Epidermal melanocyte (primary cell): ENCODE data around the gene TMPRSS7.

Source experiments
- DNase-seq: peaks from one replicate; pipeline ENCODE4 v3.0.0; 2011; ENCODE audit warnings: low spot score; ENCODE audit not compliant: insufficient read length

The TMPRSS7 gene

DNA sequence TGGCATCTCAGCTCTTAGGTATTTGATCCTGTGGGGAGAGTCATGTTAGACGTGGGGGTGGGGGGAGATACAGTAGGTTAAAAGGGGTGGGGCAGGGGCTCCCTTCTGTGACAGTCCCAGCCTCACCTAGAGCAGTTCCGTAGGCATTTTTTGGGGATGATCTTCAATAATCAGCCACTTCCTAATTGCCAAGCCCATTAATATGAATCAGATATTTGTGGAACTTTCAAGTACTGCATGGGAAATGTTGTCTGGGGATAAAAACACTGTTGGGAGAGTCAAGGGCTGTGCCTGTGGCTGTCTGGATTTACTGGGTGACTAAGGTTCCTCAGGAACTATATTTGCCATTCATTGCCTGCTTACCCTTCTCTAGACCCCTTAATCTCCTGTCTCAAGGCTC is 61.2 kb downstream of the TMPRSS7 start:
- no peak for DNase-seq

GRCh38 chr3:112096176-112096575 is 61.6 kb downstream of the TMPRSS7 start:
- DNase-seq = no peak

DNA sequence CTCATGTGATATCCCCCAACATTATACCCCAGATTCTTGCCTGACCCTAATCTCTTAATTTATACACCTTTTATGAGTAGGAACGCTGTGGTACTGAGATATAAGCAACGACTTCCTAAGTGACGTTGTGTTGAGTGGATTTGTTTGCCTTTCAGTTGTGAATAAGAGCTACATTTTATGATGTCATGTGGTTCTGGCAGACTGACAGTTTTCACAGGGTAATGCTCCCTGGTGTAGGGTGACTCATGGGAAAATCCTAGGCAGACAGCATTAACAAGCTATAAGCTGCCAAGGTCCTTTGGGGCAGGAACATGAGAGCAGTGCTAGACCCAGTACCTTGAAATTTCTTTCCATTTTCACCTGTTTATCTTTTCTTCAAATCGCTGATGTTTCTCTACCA is 62.8 kb downstream of the TMPRSS7 start:
- DNase-seq = peak; percentile 49

- no peak for DNase-seq
Measured at GRCh38 chr3:112101916-112102315, 67.4 kb downstream of the TMPRSS7 start.

DNA sequence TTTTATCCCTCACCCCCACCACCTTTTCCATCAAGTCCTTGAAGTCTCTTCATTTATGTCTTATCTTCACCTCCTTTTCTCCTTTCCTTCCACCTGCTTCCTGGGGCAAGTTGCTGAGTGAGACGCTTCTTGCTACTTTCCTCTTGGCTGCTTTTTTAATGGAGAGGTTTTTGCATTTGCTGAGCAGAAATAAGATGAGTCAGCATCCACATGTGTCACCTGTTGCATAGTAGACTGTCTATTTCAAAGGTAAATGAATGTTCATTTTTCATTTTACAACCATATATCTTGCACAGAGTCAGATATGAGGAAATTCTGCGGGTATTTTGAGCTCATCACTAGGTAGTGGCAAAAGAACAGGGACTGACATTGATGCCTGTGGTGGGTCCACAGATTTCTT is 70.2 kb downstream of the TMPRSS7 start:
- DNase-seq = no peak

GRCh38 chr3:112109322-112109721 is 74.8 kb downstream of the TMPRSS7 start:
- no peak for DNase-seq

DNA sequence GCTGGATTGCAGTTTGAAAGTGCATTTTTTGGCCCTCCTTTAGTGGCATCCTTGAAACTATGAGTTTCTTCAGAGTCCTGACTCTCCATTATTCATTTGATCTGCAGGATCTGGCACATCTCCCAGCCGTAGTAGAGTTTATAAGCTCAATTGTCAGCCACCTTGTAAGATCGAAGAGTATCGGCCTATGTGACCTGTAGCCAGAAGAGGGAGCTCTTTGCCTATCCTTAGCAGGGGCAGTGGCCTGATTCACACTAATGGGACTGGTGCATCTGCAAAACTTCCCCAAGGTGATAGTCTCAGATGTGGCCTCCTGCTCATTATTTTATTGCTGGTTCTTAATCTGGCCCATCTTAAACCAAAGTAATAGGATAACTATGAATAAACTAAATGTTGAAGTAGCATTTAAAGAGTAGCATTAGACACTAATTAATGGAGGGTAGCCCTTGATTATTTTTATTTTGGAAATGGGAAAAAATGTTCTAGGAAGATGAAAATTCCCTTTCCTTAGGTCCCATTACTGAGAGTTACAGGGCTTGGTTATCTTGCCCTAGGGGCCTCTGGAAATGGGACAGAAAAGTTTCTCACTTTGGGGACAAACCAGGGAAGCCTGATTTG is 77.4 kb downstream of the TMPRSS7 start:
- DNase-seq = peak; percentile 64

- DNase-seq = no peak
Measured at GRCh38 chr3:112114576-112115160, 80.1 kb downstream of the TMPRSS7 start.

DNA sequence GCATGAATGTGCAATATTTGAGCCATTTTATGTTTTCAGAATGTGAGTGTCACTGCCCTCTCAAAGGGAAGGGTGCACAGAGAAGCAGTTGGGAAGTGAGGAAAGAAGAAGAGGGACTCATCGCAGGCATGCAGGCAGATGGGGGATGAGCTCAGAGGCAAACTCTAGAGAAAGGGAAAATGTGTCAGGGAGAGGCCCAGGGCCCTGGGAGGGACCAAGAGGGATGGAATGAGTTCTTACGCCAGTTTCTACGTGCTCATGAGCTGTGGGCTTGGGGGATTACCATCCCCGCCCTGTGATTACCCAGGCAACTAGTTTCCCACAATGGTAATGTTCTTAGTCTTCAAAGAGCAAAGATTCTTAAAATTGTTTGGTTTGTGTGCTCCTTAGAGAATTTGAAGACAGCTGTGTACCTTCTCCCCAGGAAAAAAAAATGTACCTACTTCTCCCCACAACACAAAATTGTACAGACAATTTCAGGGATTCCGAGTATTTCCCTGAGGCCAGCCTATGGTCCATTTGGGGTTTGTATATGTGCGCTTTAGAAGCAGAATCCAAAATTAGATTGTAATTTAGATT is 80.7 kb downstream of the TMPRSS7 start:
- DNase-seq = no peak

- DNase-seq = no peak
Measured at GRCh38 chr3:112115806-112116383, 81.4 kb downstream of the TMPRSS7 start.

DNA sequence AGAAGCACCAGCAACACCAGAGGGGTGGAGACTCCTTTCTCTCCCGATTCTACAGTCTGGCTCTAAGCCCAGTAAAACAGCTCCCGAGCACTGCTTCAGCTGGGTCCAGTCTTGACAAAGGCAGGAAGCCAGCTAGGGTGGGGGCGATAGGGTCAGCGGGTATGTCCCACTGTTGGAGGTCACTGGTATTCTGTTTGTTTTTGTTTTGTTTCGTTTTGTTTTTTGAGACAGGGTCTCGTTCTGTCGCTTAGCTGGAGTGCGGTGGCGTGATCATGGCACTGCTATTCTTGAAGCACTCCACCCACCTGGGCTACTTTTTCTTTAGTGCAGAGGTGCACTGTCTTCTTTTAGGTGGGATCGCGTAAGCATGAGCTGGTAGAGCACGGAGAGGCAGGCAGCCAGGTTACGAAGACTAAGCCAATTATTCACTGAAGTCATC is 82.2 kb downstream of the TMPRSS7 start:
- DNase-seq = no peak

DNA sequence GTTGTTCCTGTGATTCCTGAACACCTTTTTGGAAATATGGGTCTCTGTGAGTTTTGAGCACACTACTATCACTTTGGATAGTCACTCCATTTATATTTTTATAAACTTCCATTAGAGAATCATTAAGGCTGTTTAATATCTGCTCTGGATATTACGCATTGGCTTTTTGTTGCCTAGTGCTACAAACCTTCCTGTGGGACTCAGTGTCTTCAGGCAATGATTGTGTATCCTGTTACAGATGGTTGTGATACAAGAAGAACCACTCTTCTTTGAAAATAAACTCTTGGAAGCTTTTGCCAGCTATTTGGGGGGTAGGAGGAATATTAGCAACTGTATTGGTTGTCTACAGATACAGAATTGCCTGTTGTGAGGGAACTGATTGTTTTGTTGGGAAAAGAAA is 82.9 kb downstream of the TMPRSS7 start:
- no peak for DNase-seq

DNA sequence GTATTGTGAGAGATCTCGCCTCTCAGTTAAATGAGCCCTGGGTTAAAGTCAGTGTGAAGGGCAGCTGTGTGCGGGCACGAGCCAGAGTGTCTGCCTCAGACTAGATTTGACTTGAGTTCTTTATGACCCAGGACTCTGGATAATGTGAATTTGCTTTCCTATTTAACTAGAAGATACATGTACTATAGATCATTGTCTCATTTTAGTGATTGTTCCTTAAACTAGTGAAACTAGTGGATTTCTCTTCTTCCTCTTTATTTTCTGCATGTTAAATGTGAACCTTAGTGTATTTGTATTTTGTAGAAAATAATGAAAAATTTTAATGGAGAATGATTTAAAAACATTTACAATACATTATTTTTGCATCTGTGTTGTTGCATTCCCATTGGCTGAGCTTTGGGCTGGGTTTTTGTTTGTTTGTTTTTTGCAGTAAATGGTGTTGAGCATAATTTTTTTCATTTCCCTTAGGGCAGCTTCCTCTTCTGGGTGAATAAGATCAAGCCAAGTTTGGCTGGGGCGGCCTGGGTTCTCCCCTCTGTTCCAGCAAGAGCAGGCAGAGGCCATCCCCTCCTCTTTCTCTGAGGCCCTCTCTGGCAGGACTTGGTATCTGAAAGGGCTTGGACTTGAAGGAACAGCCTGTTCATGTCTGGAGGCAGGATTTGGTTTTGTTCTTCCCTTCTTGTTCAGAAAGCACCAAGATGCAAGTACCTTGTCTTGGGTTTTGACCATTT is 83.5 kb downstream of the TMPRSS7 start:
- no peak for DNase-seq

GRCh38 chr3:112119962-112120836 is 85.7 kb downstream of the TMPRSS7 start:
- no peak for DNase-seq

DNA sequence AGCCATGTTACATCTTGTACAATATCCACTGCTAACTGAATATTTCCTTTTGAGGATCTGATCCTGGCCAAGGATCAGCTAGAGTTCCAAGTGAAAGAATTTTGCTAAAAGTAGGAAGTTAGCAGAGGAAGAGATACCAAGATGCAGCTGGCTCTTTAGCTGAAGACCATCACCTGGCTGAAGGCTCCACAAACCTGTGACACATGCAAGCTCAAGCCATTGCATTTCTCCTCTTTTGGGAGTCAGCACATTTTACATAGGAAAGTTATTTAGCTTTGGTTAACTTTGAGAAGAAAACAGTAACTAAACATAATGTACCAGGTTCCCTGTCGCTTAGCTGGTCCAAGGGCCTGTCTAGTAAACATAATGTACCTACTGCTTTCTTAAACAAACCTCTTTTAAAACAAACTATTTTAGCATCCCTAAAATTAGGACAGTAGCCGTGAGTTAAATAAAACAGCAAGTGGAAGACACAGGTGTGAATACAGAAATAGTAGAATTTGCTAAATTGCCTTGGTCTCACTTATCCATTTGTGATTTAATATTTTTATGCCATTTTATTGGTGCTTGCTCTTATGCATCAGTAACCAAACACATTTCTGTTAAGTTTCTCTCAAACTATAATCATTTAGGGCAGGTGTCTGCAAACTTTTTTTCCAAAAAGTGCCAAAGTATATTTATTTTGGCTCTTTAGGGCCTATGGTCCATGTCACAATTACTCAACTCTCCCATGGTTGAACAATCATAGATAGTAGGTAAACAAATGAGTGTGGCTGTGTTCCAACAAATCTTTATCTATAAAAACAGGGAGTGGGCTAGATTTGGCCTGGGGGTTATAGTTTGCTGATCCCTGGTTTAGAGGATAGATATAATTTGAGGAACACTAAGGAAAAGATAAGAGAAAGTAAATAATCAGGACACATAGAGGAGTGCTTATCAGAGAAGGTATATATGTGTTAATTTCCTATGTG is 87.3 kb downstream of the TMPRSS7 start:
- no peak for DNase-seq

GRCh38 chr3:112122870-112123269 is 88.3 kb downstream of the TMPRSS7 start:
- no peak for DNase-seq

DNA sequence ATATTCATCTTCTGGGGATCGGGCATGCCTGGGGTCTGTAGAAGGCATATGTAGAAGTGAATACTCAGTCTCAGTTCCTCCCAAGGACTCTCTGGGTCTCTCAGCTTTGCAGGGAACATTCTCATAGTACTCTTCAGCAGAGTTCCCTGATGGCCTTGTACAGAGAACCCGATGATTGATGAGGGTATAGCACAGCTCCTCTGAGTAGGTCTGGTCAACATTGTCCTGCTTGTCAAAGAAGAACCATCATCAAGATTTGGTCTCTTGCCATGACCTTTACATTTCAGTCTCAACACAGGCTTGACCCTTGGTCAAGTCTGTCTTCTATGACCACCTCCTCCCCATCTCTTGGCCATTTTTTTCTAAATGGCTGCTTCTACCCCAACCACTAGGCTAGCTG is 89.0 kb downstream of the TMPRSS7 start:
- DNase-seq = no peak

GRCh38 chr3:112124907-112125607 is 90.5 kb downstream of the TMPRSS7 start:
- no peak for DNase-seq

DNA sequence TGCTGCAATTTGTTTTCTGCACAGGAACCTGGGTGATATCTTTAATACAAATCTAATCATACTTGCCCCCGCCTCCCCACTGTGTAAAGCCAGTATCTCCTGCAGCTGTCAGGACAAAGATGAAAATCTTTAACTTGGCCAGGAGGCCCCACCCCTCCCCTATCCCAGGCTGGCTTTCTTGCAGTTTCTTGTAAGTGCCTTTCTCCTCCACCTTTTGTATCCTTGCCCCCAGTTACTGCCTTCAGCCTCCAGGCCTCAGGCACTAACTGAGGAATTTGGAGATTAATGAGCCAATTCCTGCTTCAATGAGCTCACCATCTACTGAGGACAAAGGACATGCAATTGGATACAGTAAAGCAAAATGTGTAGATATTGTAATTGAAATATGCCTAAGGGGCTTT is 92.0 kb downstream of the TMPRSS7 start:
- DNase-seq = no peak
